Activated gamma-delta T cell treated with Interleukin-2 at 50 U/mL for 16 hours (primary cell): ENCODE results near the gene OBP2A.
"Not testable (repeated sequence)": the region's sequence is repeated elsewhere in the genome, so short reads cannot be mapped to it uniquely, and the experiment has no call there.

Source experiments
- DNase-seq: peaks from one replicate; pipeline ENCODE4 v3.0.0-alpha.2; 2020

Gene OBP2A

GRCh38 chr9:135545646-135546176 lies at the start of gene OBP2A:
Gene OBP2A (plus strand): TSS chr9:135546126. CDS start chr9:135546181, 55 bp downstream.
- not testable (repeated sequence) for DNase-seq

- DNase-seq = no peak
Observed at GRCh38 chr9:135498381-135499126, 47.4 kb upstream of the OBP2A start.

GRCh38 chr9:135499326-135500070 lies 46.4 kb upstream of the OBP2A start:
- peak; percentile 90 for DNase-seq

GRCh38 chr9:135500071-135500524 lies 45.8 kb upstream of the OBP2A start:
- no peak for DNase-seq

- DNase-seq = peak; percentile 80
Observed at GRCh38 chr9:135500525-135501260, 45.2 kb upstream of the OBP2A start, which contains the start of gene MRPS2. Gene MRPS2 (plus strand): TSS chr9:135500682. CDS start chr9:135500711, 29 bp downstream.

GRCh38 chr9:135501261-135502167 lies 44.4 kb upstream of the OBP2A start:
- DNase-seq = no peak

GRCh38 chr9:135502168-135502872 lies 43.6 kb upstream of the OBP2A start:
- no peak for DNase-seq

GRCh38 chr9:135502873-135503321 lies 43.0 kb upstream of the OBP2A start:
- no peak for DNase-seq

- DNase-seq = no peak
Observed at GRCh38 chr9:135503371-135504261, 42.3 kb upstream of the OBP2A start.

GRCh38 chr9:135504262-135505243 lies 41.4 kb upstream of the OBP2A start:
- DNase-seq = peak; percentile 48

GRCh38 chr9:135505406-135506187 lies 40.3 kb upstream of the OBP2A start:
- DNase-seq = no peak

- DNase-seq = no peak
Observed at GRCh38 chr9:135506327-135507103, 39.4 kb upstream of the OBP2A start.

- no peak for DNase-seq
Observed at GRCh38 chr9:135507104-135508035, 38.6 kb upstream of the OBP2A start.

GRCh38 chr9:135508211-135508820 lies 37.6 kb upstream of the OBP2A start:
- no peak for DNase-seq

- DNase-seq = no peak
Observed at GRCh38 chr9:135509458-135509857, 36.5 kb upstream of the OBP2A start.

GRCh38 chr9:135512241-135512603 lies 33.7 kb upstream of the OBP2A start:
- DNase-seq = no peak
